HCT116 (cell line): Measurements from ENCODE around the gene SMCO4.

Experiments used
- RAD21 ChIP-seq: IDR thresholded peaks from 2 replicates; pipeline ENCODE4 v1.6.1; 2012; ENCODE audit warnings: low read depth, mild to moderate bottlenecking
- TF ChIP-seq, protein P1 (sequence below), 3 experiments: fragments of 200-600 bp in 1 of 3; sonication (generic) in 1 of 3; IDR thresholded peaks in 2 of 3; conservative IDR thresholded peaks in 1 of 3; 2 replicates each; pipeline ENCODE4 v1.5.1; 2012 to 2017; ENCODE audit warnings: low read depth in 2 of 3, low read length in 2 of 3, antibody characterized with exemption in 1 of 3, borderline replicate concordance in 1 of 3, control low read depth in 1 of 3, mild to moderate bottlenecking in 1 of 3, mixed read lengths in 1 of 3, mixed run types in 1 of 3, moderate library complexity in 1 of 3; ENCODE audit not compliant: insufficient read depth in 1 of 3

DNA sequence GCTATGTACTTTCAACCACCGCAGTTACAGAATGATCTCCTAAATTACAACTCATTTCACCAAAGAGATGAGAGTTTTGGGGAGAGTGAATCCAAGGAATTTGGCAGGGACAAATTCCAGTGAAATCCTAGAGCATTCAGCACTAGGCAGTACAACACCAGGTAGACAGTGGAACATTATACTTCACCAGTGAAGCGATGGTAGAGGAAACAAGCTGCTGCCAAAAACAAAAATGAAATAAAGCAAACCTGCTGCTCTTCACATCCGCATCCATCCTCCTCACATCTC, 16.9 kb downstream of the SMCO4 start:
- TF ChIP-seq, protein P1, sequence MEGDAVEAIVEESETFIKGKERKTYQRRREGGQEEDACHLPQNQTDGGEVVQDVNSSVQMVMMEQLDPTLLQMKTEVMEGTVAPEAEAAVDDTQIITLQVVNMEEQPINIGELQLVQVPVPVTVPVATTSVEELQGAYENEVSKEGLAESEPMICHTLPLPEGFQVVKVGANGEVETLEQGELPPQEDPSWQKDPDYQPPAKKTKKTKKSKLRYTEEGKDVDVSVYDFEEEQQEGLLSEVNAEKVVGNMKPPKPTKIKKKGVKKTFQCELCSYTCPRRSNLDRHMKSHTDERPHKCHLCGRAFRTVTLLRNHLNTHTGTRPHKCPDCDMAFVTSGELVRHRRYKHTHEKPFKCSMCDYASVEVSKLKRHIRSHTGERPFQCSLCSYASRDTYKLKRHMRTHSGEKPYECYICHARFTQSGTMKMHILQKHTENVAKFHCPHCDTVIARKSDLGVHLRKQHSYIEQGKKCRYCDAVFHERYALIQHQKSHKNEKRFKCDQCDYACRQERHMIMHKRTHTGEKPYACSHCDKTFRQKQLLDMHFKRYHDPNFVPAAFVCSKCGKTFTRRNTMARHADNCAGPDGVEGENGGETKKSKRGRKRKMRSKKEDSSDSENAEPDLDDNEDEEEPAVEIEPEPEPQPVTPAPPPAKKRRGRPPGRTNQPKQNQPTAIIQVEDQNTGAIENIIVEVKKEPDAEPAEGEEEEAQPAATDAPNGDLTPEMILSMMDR (IDR thresholded peaks at IDR 0.05 in 2 of 3, conservative IDR thresholded peaks at IDR 0.05 in 1 of 3; ENCODE audit: borderline replicate concordance in 1 of 3, insufficient read depth in 1 of 3, low read depth in 2 of 3, low read length in 2 of 3): no peak
- TF ChIP-seq RAD21: no peak
